Neural progenitor cell (in vitro differentiated cells): ENCODE measurements around the gene EVL.

Experiments
- CTCF ChIP-seq: fragments of 200-600 bp; sonication (generic); IDR thresholded peaks from 2 replicates; pipeline ENCODE4 v1.5.1; 2017; ENCODE audit warnings: antibody characterized with exemption, mild to moderate bottlenecking
- EZH2 ChIP-seq: fragments of 200-600 bp; sonication (generic); IDR thresholded peaks from 2 replicates; pipeline ENCODE4 v1.6.1; 2017; ENCODE audit warnings: antibody characterized with exemption, mild to moderate bottlenecking, moderate library complexity
- EZH2phosphoT487 ChIP-seq: fragments of 200-600 bp; sonication (generic); IDR thresholded peaks from 2 replicates; pipeline ENCODE4 v1.6.1; 2017; ENCODE audit warnings: antibody characterized with exemption

DNA sequence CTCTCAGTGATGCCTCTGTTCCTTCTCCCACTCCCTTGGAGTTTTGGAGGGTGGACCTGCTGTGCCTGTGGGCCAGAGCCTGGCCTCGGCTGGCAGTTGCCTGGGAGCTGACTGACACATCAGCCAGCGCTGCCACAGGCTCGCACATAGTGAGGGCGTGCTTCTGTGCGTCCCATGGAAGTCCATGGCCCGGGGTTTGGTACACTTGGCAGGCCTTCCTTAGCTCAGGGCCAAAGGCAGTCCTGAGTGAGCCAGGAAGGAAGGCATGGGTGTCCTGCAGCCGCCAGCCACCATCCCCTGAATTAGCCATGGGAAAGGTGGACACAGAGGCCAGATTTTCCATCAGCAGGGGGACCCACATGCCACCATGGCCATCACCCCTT, 95.3 kb downstream of the EVL start:
- TF ChIP-seq CTCF (no peak), EZH2 (no peak), EZH2phosphoT487 (no peak)
